HUES6 (cell line): ENCODE results near the gene PARP8.

Experiments used
- H3K27ac ChIP-seq: 2 replicates; pipeline ENCODE4 v1.7.0; 2013; ENCODE audit warnings: low read depth, mild to moderate bottlenecking, low read length, inconsistent platforms
- H3K27me3 ChIP-seq: 2 replicates; pipeline ENCODE4 v1.6.1; 2013; ENCODE audit warnings: low read length; ENCODE audit not compliant: control insufficient read depth, insufficient read depth
- H3K36me3 ChIP-seq: 2 replicates; pipeline ENCODE4 v1.6.1; 2013; ENCODE audit warnings: low read length; ENCODE audit not compliant: control insufficient read depth, insufficient read depth
- H3K4me1 ChIP-seq: 2 replicates; pipeline ENCODE4 v1.6.1; 2013; ENCODE audit warnings: low read length; ENCODE audit not compliant: control insufficient read depth, insufficient read depth
- H3K4me3 ChIP-seq: 2 replicates; pipeline ENCODE4 v1.5.1; 2013; ENCODE audit warnings: low read depth, low read length
- H3K9ac ChIP-seq: one replicate; pipeline ENCODE4 v1.6.1; 2013; ENCODE audit warnings: mild to moderate bottlenecking, low read length
- H3K9me3 ChIP-seq: 2 replicates; pipeline ENCODE4 v1.6.1; 2013; ENCODE audit warnings: low read depth, low read length; ENCODE audit not compliant: control insufficient read depth, insufficient read depth

Gene PARP8

GRCh38 chr5:50727149-50727496 lies 60.7 kb downstream of the PARP8 start:
- H3K9ac ChIP-seq = no peak overlapping the region
- no peak overlapping the region for H3K4me3 ChIP-seq
- no peaks in the 10 kb centered on the region for H3K36me3 ChIP-seq
- no peaks in the 10 kb centered on the region for H3K9me3 ChIP-seq
- no peaks in the 10 kb centered on the region for H3K27me3 ChIP-seq
- H3K4me1 ChIP-seq = 0 out of 2 replicates have a peak, but pooled peaks cover 4% of the 10 kb centered on the region
- no peak overlapping the region for H3K27ac ChIP-seq

GRCh38 chr5:50727845-50728244 lies 61.4 kb downstream of the PARP8 start:
- no peaks in the 10 kb centered on the region for H3K9me3 ChIP-seq
- H3K27ac ChIP-seq = no peak overlapping the region
- H3K4me3 ChIP-seq = no peak overlapping the region
- H3K4me1 ChIP-seq = no peaks in the 10 kb centered on the region
- no peak overlapping the region for H3K9ac ChIP-seq
- no peaks in the 10 kb centered on the region for H3K36me3 ChIP-seq
- H3K27me3 ChIP-seq = no peaks in the 10 kb centered on the region

- no peak overlapping the region for H3K4me3 ChIP-seq
- no peaks in the 10 kb centered on the region for H3K36me3 ChIP-seq
- H3K27me3 ChIP-seq = no peaks in the 10 kb centered on the region
- H3K27ac ChIP-seq = no peak overlapping the region
- H3K9ac ChIP-seq = no peak overlapping the region
- no peaks in the 10 kb centered on the region; the same call in 1 of the 2 replicates for H3K4me1 ChIP-seq
- no peaks in the 10 kb centered on the region for H3K9me3 ChIP-seq
Measured at GRCh38 chr5:50730336-50730735, 63.9 kb downstream of the PARP8 start.

GRCh38 chr5:50730841-50731240 lies 64.4 kb downstream of the PARP8 start:
- H3K4me3 ChIP-seq = no peak overlapping the region
- H3K27me3 ChIP-seq = no peaks in the 10 kb centered on the region
- H3K9ac ChIP-seq = no peak overlapping the region
- H3K27ac ChIP-seq = no peak overlapping the region
- H3K4me1 ChIP-seq = no peaks in the 10 kb centered on the region; the same call in 1 of the 2 replicates
- no peaks in the 10 kb centered on the region for H3K36me3 ChIP-seq
- no peaks in the 10 kb centered on the region for H3K9me3 ChIP-seq

- no peaks in the 10 kb centered on the region for H3K36me3 ChIP-seq
Measured at GRCh38 chr5:50733741-50734140, 67.3 kb downstream of the PARP8 start.

GRCh38 chr5:50738864-50739263 lies 72.4 kb downstream of the PARP8 start:
- H3K27ac ChIP-seq = no peak overlapping the region
- H3K4me1 ChIP-seq = peaks cover 20% of the 10 kb centered on the region
- no peak overlapping the region for H3K4me3 ChIP-seq
- H3K9me3 ChIP-seq = no peaks in the 10 kb centered on the region
- H3K27me3 ChIP-seq = no peaks in the 10 kb centered on the region
- H3K9ac ChIP-seq = no peak overlapping the region
- H3K36me3 ChIP-seq = no peaks in the 10 kb centered on the region

More at GRCh38 chr5:50733741-50734140, 67.3 kb downstream of the PARP8 start:
- Histone ChIP-seq H3K4me3 (no peak overlapping the region), H3K27ac (no peak overlapping the region), H3K9me3 (no peaks in the 10 kb centered on the region), H3K4me1 (peaks cover 6% of the 10 kb centered on the region; the same call in 1 of the 2 replicates), H3K9ac (no peak overlapping the region), H3K27me3 (no peaks in the 10 kb centered on the region)

GRCh38 chr5:50740832-50741231 lies 74.4 kb downstream of the PARP8 start:
- no peak overlapping the region for H3K27ac ChIP-seq
- no peak overlapping the region for H3K4me3 ChIP-seq
- H3K36me3 ChIP-seq = no peaks in the 10 kb centered on the region
- no peaks in the 10 kb centered on the region for H3K27me3 ChIP-seq
- H3K9me3 ChIP-seq = no peaks in the 10 kb centered on the region
- H3K4me1 ChIP-seq = peaks cover 24% of the 10 kb centered on the region
- no peak overlapping the region for H3K9ac ChIP-seq

- H3K4me1 ChIP-seq = peaks cover 14% of the 10 kb centered on the region
- H3K9me3 ChIP-seq = no peaks in the 10 kb centered on the region
- H3K9ac ChIP-seq = no peak overlapping the region
- H3K27me3 ChIP-seq = no peaks in the 10 kb centered on the region
- H3K27ac ChIP-seq = no peak overlapping the region
- H3K4me3 ChIP-seq = no peak overlapping the region
- H3K36me3 ChIP-seq = no peaks in the 10 kb centered on the region
Measured at GRCh38 chr5:50744776-50745175, 78.3 kb downstream of the PARP8 start.

GRCh38 chr5:50745221-50745910 lies 78.9 kb downstream of the PARP8 start:
- Histone ChIP-seq H3K4me3 (no peak overlapping the region), H3K27ac (no peak overlapping the region), H3K27me3 (no peaks in the 10 kb centered on the region), H3K36me3 (no peaks in the 10 kb centered on the region), H3K9ac (no peak overlapping the region), H3K4me1 (peaks cover 14% of the 10 kb centered on the region), H3K9me3 (no peaks in the 10 kb centered on the region)

GRCh38 chr5:50749181-50749580 lies 82.7 kb downstream of the PARP8 start:
- peaks cover 4% of the 10 kb centered on the region; the same call in 1 of the 2 replicates for H3K4me1 ChIP-seq
- H3K27me3 ChIP-seq = no peaks in the 10 kb centered on the region
- H3K9ac ChIP-seq = no peak overlapping the region
- H3K27ac ChIP-seq = no peak overlapping the region
- H3K9me3 ChIP-seq = no peaks in the 10 kb centered on the region
- H3K4me3 ChIP-seq = no peak overlapping the region
- no peaks in the 10 kb centered on the region for H3K36me3 ChIP-seq

GRCh38 chr5:50749873-50750272 lies 83.4 kb downstream of the PARP8 start:
- no peak overlapping the region for H3K27ac ChIP-seq
- H3K9ac ChIP-seq = no peak overlapping the region
- no peaks in the 10 kb centered on the region for H3K9me3 ChIP-seq
- no peaks in the 10 kb centered on the region for H3K27me3 ChIP-seq
- peaks cover 4% of the 10 kb centered on the region; the same call in 1 of the 2 replicates for H3K4me1 ChIP-seq
- no peak overlapping the region for H3K4me3 ChIP-seq
- H3K36me3 ChIP-seq = no peaks in the 10 kb centered on the region
